Tibial nerve (tissue), 4 donors: ENCODE measurements around the gene TMEM92. TPM values are rescaled to one million over a fixed set of nuclear protein-coding genes. Genes with fewer than 3 reads are reported as not detected.

Experiments used
- DNase-seq, 2 donors: peaks; one replicate each; pipeline ENCODE4 v3.0.0-alpha.2; 2019; ENCODE audit warnings: low spot score in 2 of 2
- H3K27ac ChIP-seq, 4 donors: fragments of 200-600 bp; sonication (generic) in 3 of 4; one replicate each; pipeline ENCODE4 v1.5.1; 2017 to 2019; ENCODE audit warnings: mild to moderate bottlenecking in 1 of 4
- H3K27me3 ChIP-seq, 2 donors: fragments of 200-600 bp; sonication (generic) in 1 of 2; one replicate each; pipeline versions ENCODE4 v1.5.1 to v1.6.0; 2017 to 2019
- H3K36me3 ChIP-seq, 3 donors: fragments of 200-600 bp; sonication (generic); one replicate each; pipeline ENCODE4 v1.5.1; 2018 to 2019
- H3K4me1 ChIP-seq, 4 donors: fragments of 200-600 bp; sonication (generic) in 3 of 4; one replicate each; pipeline ENCODE4 v1.5.1; 2017 to 2019
- H3K4me3 ChIP-seq, 4 donors: fragments of 200-600 bp; sonication (generic) in 3 of 4; one replicate each; pipeline ENCODE4 v1.5.1; 2017 to 2019; ENCODE audit warnings: mild to moderate bottlenecking in 1 of 4, moderate library complexity in 1 of 4
- H3K9me3 ChIP-seq, 4 donors: fragments of 200-600 bp; sonication (generic) in 3 of 4; one replicate each; pipeline ENCODE4 v1.5.1; 2017 to 2019
- CTCF ChIP-seq, 5 experiments: fragments of 200-600 bp in 3 of 5; fragments of 450-650 bp in 2 of 5; sonication (generic) in 3 of 5; IDR thresholded peaks; one replicate each; pipeline ENCODE4 v1.5.1; 2016 to 2019; ENCODE audit warnings: antibody characterized with exemption in 5 of 5, mild to moderate bottlenecking in 3 of 5, moderate library complexity in 2 of 5
- EP300 ChIP-seq, 2 donors: sonication (generic); formaldehyde crosslinking; IDR thresholded peaks; one replicate each; pipeline ENCODE4 v1.6.1; 2017; ENCODE audit warnings: antibody characterized with exemption in 2 of 2, mild to moderate bottlenecking in 1 of 2
- POLR2A ChIP-seq, 2 donors: fragments of 450-650 bp; IDR thresholded peaks; one replicate each; pipeline ENCODE4 v1.6.1; 2017; ENCODE audit warnings: antibody characterized with exemption in 2 of 2, mild to moderate bottlenecking in 2 of 2, moderate library complexity in 2 of 2
- WGBS, 2 donors: methylation state at CpG; one replicate each; pipeline ENCODE4 v1.1.5; 2018; 5-methylcytosine and 5-hydroxymethylcytosine counted together
- total RNA-seq, 4 donors: library from RNA; depleted of rRNA; stranded (reverse); fragments of >200 nt; gene quantifications; one replicate each; pipeline ENCODE4 v1.1.0, GENCODE V29; 2016

The TMEM92 gene
- total RNA-seq, 4 donors from 2014 or later: 0.44 to 0.59 TPM; not detected in 2

DNA sequence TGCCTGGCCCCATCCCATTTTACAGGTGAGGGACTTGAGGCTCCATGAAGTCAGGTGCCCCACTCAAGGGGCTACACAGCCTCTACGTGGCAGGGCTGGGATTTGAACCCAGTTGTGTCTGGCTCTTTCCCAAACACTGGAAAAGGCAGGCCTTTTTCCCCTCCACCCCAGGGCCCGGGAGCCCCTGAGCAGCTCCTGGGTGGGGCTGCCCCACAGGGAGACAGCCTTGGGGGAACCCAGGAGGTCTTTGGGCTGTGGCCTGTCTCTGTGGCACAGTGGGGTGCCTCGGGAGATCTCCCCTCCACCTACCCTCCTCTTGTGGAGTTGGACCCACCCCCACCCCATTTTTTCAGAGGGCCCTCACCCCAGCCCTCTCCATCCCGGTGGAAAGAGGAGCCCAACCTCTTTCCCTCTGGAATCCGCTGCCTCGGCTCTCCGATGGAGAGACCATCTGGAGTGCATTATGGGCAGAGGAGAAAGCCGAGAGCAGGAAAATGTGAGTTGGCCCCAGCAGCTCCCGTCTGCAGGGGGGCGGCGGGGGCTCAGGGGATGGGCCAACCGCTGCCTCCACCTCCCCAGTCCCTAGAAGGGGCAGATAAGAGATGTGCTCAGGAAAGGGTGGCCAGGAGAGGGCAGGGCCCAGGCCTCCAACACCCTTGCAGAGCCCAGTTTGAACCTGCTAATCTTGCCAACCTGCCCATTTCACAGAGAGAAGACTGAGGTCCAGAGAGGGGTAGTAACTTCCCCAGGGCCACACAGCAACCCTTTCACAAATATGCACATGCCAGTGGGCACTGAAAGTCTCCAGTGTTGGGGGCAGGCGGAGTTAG lies 15.4 kb upstream of the TMEM92 start:
- TF ChIP-seq CTCF (IDR thresholded peaks at IDR 0.05): no peak
- TF ChIP-seq EP300 (IDR thresholded peaks at IDR 0.05): peak in 1 of 2 donors; percentile 33
- Histone ChIP-seq H3K27ac (peak overlapping the region in 3 of 4 donors; percentile 59 to 84 (median 82)), H3K4me1 (peaks cover 0 to 51% (median 15%) of the 10 kb centered on the region in 4 donors), H3K27me3 (peaks cover 0 to 3% of the 10 kb centered on the region in 2 donors), H3K36me3 (no peaks in the 10 kb centered on the region), H3K9me3 (no peaks in the 10 kb centered on the region), H3K4me3 (no peak overlapping the region)
- DNase-seq: no peak
- 40 to 46% methylated on average over 10 to 13 of the region's 13 CpGs for WGBS, 2 donors

DNA sequence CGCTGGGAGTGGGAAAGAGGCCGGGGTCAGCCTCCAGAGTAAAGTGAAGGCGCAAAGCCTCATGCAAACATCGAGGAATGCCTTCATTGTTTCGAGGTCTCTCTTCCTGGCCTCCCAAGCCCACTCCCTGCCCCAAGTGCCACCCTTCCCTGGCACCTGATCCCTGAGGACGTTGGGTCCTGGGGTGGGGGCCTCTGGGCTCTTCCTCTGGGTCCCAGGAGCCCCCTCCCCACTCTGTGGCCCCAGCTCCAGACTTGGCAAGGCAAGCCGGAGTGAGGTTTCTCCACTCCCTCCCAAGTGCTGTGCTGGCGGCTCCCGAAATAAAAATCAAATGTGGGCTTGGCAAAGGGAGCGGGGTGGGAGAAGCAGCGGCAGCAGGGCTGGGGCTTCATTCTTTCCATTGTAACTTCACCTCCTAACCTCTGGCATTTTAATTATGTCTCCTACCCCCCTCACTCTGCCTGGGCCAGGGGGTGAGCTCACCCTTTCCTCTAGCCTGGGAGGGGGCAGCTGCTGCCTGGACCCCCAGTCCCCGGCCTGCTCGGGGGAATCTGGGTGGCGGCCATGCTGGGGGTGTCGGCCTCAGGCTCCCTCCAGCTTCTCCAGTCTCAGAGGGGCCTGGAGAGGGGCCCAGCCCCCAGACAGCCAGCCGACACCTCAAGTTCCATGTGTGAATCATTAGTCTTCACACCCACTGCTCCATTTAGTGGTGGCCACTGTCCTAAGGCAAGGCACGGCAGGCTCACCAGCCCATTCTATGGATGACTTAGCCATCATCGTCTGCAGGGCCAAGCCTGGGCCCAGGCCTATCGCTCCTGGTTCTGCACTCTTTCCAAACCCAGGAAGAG lies 14.6 kb upstream of the TMEM92 start:
- TF ChIP-seq POLR2A (IDR thresholded peaks at IDR 0.05): no peak
- TF ChIP-seq EP300 (IDR thresholded peaks at IDR 0.05): no peak
- no peak for TF ChIP-seq CTCF (IDR thresholded peaks at IDR 0.05)
- no peak for DNase-seq
- H3K36me3 ChIP-seq: no peaks in the 10 kb centered on the region
- H3K27me3 ChIP-seq: peaks cover 0 to 3% of the 10 kb centered on the region in 2 donors
- H3K9me3 ChIP-seq: no peaks in the 10 kb centered on the region
- 26 to 49% methylated on average over 15 to 19 of the region's 19 CpGs for WGBS, 2 donors
- H3K27ac ChIP-seq: peak overlapping the region; percentile 17 to 84 (median 70)
- H3K4me1 ChIP-seq: peaks cover 0 to 60% (median 15%) of the 10 kb centered on the region in 4 donors
- H3K4me3 ChIP-seq: no peak overlapping the region

GRCh38 chr17:50260501-50260911 lies 13.8 kb upstream of the TMEM92 start:
- H3K36me3 ChIP-seq: no peaks in the 10 kb centered on the region
- H3K27me3 ChIP-seq: peaks cover 0 to 3% of the 10 kb centered on the region in 2 donors
- H3K9me3 ChIP-seq: no peaks in the 10 kb centered on the region
- peak overlapping the region in 1 of 4 donors; percentile 28 for H3K27ac ChIP-seq
- DNase-seq: no peak
- no peak for TF ChIP-seq POLR2A (IDR thresholded peaks at IDR 0.05)
- no peak for TF ChIP-seq CTCF (IDR thresholded peaks at IDR 0.05)
- no peak for TF ChIP-seq EP300 (IDR thresholded peaks at IDR 0.05)
- peaks cover 0 to 68% (median 15%) of the 10 kb centered on the region in 4 donors for H3K4me1 ChIP-seq
- no peak overlapping the region for H3K4me3 ChIP-seq
- 75 to 90% methylated on average over 4 to 6 of the region's 6 CpGs for WGBS, 2 donors

- Histone ChIP-seq H3K4me1 (peaks cover 0 to 76% (median 17%) of the 10 kb centered on the region in 4 donors), H3K27me3 (peaks cover 0 to 3% of the 10 kb centered on the region in 2 donors), H3K4me3 (no peak overlapping the region), H3K36me3 (no peaks in the 10 kb centered on the region), H3K9me3 (no peaks in the 10 kb centered on the region), H3K27ac (peak overlapping the region in 1 of 4 donors; percentile 28)
- no peak for DNase-seq
- TF ChIP-seq EP300 (IDR thresholded peaks at IDR 0.05) (no peak), CTCF (IDR thresholded peaks at IDR 0.05) (no peak), POLR2A (IDR thresholded peaks at IDR 0.05) (no peak)
- WGBS, 2 donors: 80 to 90% methylated on average over 15 of the region's 15 CpGs
Observed at GRCh38 chr17:50261051-50261915, 13.0 kb upstream of the TMEM92 start.
